ENCODE results near the gene CACNA1A. TPM values are rescaled to one million over a fixed set of nuclear protein-coding genes. Genes with fewer than 3 reads are reported as not detected.
A peak's percentile ranks its signal among the peaks of the same experiment; 100 is the strongest.

CACNA1A gene
- total RNA-seq, 1 donor from 2014 or later: 0.25 TPM

- Mint-ChIP-seq H3K36me3 (ENCODE audit: low read depth) (no peaks in the 10 kb centered on the region), H3K9me3 (no peaks in the 10 kb centered on the region), H3K4me1 (ENCODE audit: low read depth) (no peaks in the 10 kb centered on the region), H3K27me3 (ENCODE audit: low read depth) (peaks cover 9% of the 10 kb centered on the region), H3K4me3 (ENCODE audit: low read depth) (no peak overlapping the region), H3K27ac (no peak overlapping the region)
- intact Hi-C loops (cut with micrococcal nuclease): no loop called here
- no peak for DNase-seq (ENCODE audit: low spot score)
These were observed 279.3 kb downstream of the CACNA1A start for GRCh38 chr19:13226983-13227382.

- H3K4me1 Mint-ChIP-seq (ENCODE audit: low read depth): no peaks in the 10 kb centered on the region
- DNase-seq (ENCODE audit: low spot score): no peak
- H3K36me3 Mint-ChIP-seq (ENCODE audit: low read depth): no peaks in the 10 kb centered on the region
- no peak overlapping the region for H3K4me3 Mint-ChIP-seq (ENCODE audit: low read depth)
- no peaks in the 10 kb centered on the region for H3K9me3 Mint-ChIP-seq
- intact Hi-C loops (cut with micrococcal nuclease): no loop called here
- no peak overlapping the region for H3K27ac Mint-ChIP-seq
- H3K27me3 Mint-ChIP-seq (ENCODE audit: low read depth): peaks cover 7% of the 10 kb centered on the region
These were observed 280.1 kb downstream of the CACNA1A start for GRCh38 chr19:13225973-13226865.

GRCh38 chr19:13225085-13225484 is 281.2 kb downstream of the CACNA1A start:
- no peak overlapping the region for H3K4me3 Mint-ChIP-seq (ENCODE audit: low read depth)
- H3K4me1 Mint-ChIP-seq (ENCODE audit: low read depth): peaks cover 3% of the 10 kb centered on the region
- H3K36me3 Mint-ChIP-seq (ENCODE audit: low read depth): no peaks in the 10 kb centered on the region
- H3K9me3 Mint-ChIP-seq: no peaks in the 10 kb centered on the region
- H3K27ac Mint-ChIP-seq: no peak overlapping the region
- DNase-seq (ENCODE audit: low spot score): no peak
- intact Hi-C loops (cut with micrococcal nuclease): no loop called here
- H3K27me3 Mint-ChIP-seq (ENCODE audit: low read depth): peaks cover 5% of the 10 kb centered on the region

- H3K9me3 Mint-ChIP-seq: no peaks in the 10 kb centered on the region
- H3K27me3 Mint-ChIP-seq (ENCODE audit: low read depth): no peaks in the 10 kb centered on the region
- peaks cover 5% of the 10 kb centered on the region for H3K4me1 Mint-ChIP-seq (ENCODE audit: low read depth)
- H3K27ac Mint-ChIP-seq: no peak overlapping the region
- no peak for DNase-seq (ENCODE audit: low spot score)
- intact Hi-C loops (cut with micrococcal nuclease): no loop called here
- no peak overlapping the region for H3K4me3 Mint-ChIP-seq (ENCODE audit: low read depth)
- no peaks in the 10 kb centered on the region for H3K36me3 Mint-ChIP-seq (ENCODE audit: low read depth)
These were observed 285.4 kb downstream of the CACNA1A start for GRCh38 chr19:13220847-13221246.

- DNase-seq (ENCODE audit: low spot score): no peak
- Mint-ChIP-seq H3K4me3 (ENCODE audit: low read depth) (peak overlapping the region; percentile 66), H3K27ac (peak overlapping the region; percentile 76), H3K4me1 (ENCODE audit: low read depth) (peaks cover 9% of the 10 kb centered on the region), H3K36me3 (ENCODE audit: low read depth) (no peaks in the 10 kb centered on the region), H3K9me3 (no peaks in the 10 kb centered on the region), H3K27me3 (ENCODE audit: low read depth) (no peaks in the 10 kb centered on the region)
- intact Hi-C loops (cut with micrococcal nuclease): no loop called here
These were observed 290.5 kb downstream of the CACNA1A start for GRCh38 chr19:13215572-13216380.

GRCh38 chr19:13214036-13214730 is 292.1 kb downstream of the CACNA1A start:
- H3K36me3 Mint-ChIP-seq (ENCODE audit: low read depth): no peaks in the 10 kb centered on the region
- DNase-seq (ENCODE audit: low spot score): no peak
- no peaks in the 10 kb centered on the region for H3K27me3 Mint-ChIP-seq (ENCODE audit: low read depth)
- H3K4me3 Mint-ChIP-seq (ENCODE audit: low read depth): no peak overlapping the region
- intact Hi-C loops (cut with micrococcal nuclease): no loop called here
- H3K4me1 Mint-ChIP-seq (ENCODE audit: low read depth): peaks cover 8% of the 10 kb centered on the region
- no peaks in the 10 kb centered on the region for H3K9me3 Mint-ChIP-seq
- no peak overlapping the region for H3K27ac Mint-ChIP-seq

GRCh38 chr19:13212759-13213330 is 293.4 kb downstream of the CACNA1A start:
- no peaks in the 10 kb centered on the region for H3K36me3 Mint-ChIP-seq (ENCODE audit: low read depth)
- H3K4me1 Mint-ChIP-seq (ENCODE audit: low read depth): peaks cover 13% of the 10 kb centered on the region
- H3K4me3 Mint-ChIP-seq (ENCODE audit: low read depth): no peak overlapping the region
- H3K9me3 Mint-ChIP-seq: no peaks in the 10 kb centered on the region
- DNase-seq (ENCODE audit: low spot score): peak; percentile 55
- intact Hi-C loops (cut with micrococcal nuclease): loop anchor here (1.0 kb wide), 1 partner anchor 49 kb away; no protein-coding TSS in a partner anchor
- no peak overlapping the region for H3K27ac Mint-ChIP-seq
- H3K27me3 Mint-ChIP-seq (ENCODE audit: low read depth): no peaks in the 10 kb centered on the region

- Mint-ChIP-seq H3K36me3 (ENCODE audit: low read depth) (no peaks in the 10 kb centered on the region), H3K27me3 (ENCODE audit: low read depth) (no peaks in the 10 kb centered on the region), H3K27ac (no peak overlapping the region), H3K9me3 (no peaks in the 10 kb centered on the region), H3K4me3 (ENCODE audit: low read depth) (no peak overlapping the region), H3K4me1 (ENCODE audit: low read depth) (peaks cover 13% of the 10 kb centered on the region)
- intact Hi-C loops (cut with micrococcal nuclease): no loop called here
- DNase-seq (ENCODE audit: low spot score): no peak
These were observed 294.6 kb downstream of the CACNA1A start for GRCh38 chr19:13211426-13212308.

- intact Hi-C loops (cut with micrococcal nuclease): no loop called here
- H3K4me1 Mint-ChIP-seq (ENCODE audit: low read depth): peaks cover 12% of the 10 kb centered on the region
These were observed 295.3 kb downstream of the CACNA1A start for GRCh38 chr19:13210941-13211340.

GRCh38 chr19:13210339-13210775 is 295.9 kb downstream of the CACNA1A start:
- intact Hi-C loops (cut with micrococcal nuclease): no loop called here
- Mint-ChIP-seq H3K27me3 (ENCODE audit: low read depth) (no peaks in the 10 kb centered on the region), H3K36me3 (ENCODE audit: low read depth) (no peaks in the 10 kb centered on the region), H3K4me1 (ENCODE audit: low read depth) (peaks cover 6% of the 10 kb centered on the region), H3K4me3 (ENCODE audit: low read depth) (no peak overlapping the region), H3K27ac (no peak overlapping the region), H3K9me3 (no peaks in the 10 kb centered on the region)
- DNase-seq (ENCODE audit: low spot score): no peak

More at GRCh38 chr19:13210941-13211340, 295.3 kb downstream of the CACNA1A start:
- Mint-ChIP-seq H3K9me3 (no peaks in the 10 kb centered on the region), H3K27ac (no peak overlapping the region), H3K27me3 (ENCODE audit: low read depth) (no peaks in the 10 kb centered on the region), H3K4me3 (ENCODE audit: low read depth) (no peak overlapping the region), H3K36me3 (ENCODE audit: low read depth) (no peaks in the 10 kb centered on the region)
- DNase-seq (ENCODE audit: low spot score): no peak

- intact Hi-C loops (cut with micrococcal nuclease): loop anchor here (2.0 to 5.0 kb wide), 3 partner anchors 47 to 538 kb away; partner anchors contain the start of genes IER2 and STX10
- peaks cover 6% of the 10 kb centered on the region for H3K4me1 Mint-ChIP-seq (ENCODE audit: low read depth)
- H3K27ac Mint-ChIP-seq: no peak overlapping the region
These were observed 296.6 kb downstream of the CACNA1A start for GRCh38 chr19:13209484-13210338.

More at GRCh38 chr19:13209484-13210338, 296.6 kb downstream of the CACNA1A start:
- Mint-ChIP-seq H3K4me3 (ENCODE audit: low read depth) (peak overlapping the region; percentile 26), H3K9me3 (no peaks in the 10 kb centered on the region), H3K36me3 (ENCODE audit: low read depth) (no peaks in the 10 kb centered on the region), H3K27me3 (ENCODE audit: low read depth) (no peaks in the 10 kb centered on the region)
- DNase-seq (ENCODE audit: low spot score): no peak

Measured in activated T-helper 2 cell treated with anti-CD3 and anti-CD28 coated beads, Interferon-gamma antibody, Interleukin-2, Interleukin-4, amounts not matched to agents 10 μg/mL and 5 μg/mL and 100 μg/mL, durations not matched to agents 14 hours and 24 hours and 36 hours (primary cell).